H9 (cell line): ENCODE data around the gene GAD1. TPM values are rescaled to one million over a fixed set of nuclear protein-coding genes. Genes with fewer than 3 reads are reported as not detected.

Experiments
- DNase-seq: peaks from one replicate; pipeline ENCODE4 v3.0.0-alpha.2; 2017
- H2AFZ ChIP-seq: one replicate; pipeline ENCODE4 v1.6.1; 2013; ENCODE audit warnings: mild to moderate bottlenecking, low read length, control low read depth, moderate library complexity
- H2AK5ac ChIP-seq: 2 replicates; pipeline ENCODE4 v1.6.1; 2013; ENCODE audit warnings: low read length, control low read depth, mixed read lengths; ENCODE audit not compliant: insufficient read length
- H2BK120ac ChIP-seq: one replicate; pipeline ENCODE4 v1.6.1; 2013; ENCODE audit warnings: low read depth, mild to moderate bottlenecking, low read length, control low read depth, inconsistent platforms; ENCODE audit not compliant: poor library complexity, severe bottlenecking
- H2BK12ac ChIP-seq: 2 replicates; pipeline ENCODE4 v1.6.1; 2013; ENCODE audit warnings: low read length, control low read depth, mixed read lengths, low read depth; ENCODE audit not compliant: insufficient read length
- H2BK15ac ChIP-seq: 2 replicates; pipeline ENCODE4 v1.6.1; 2013; ENCODE audit warnings: low read depth, low read length, control low read depth
- H2BK20ac ChIP-seq: one replicate; pipeline ENCODE4 v1.6.1; 2013; ENCODE audit warnings: low read depth, mild to moderate bottlenecking, low read length, control low read depth, inconsistent platforms; ENCODE audit not compliant: poor library complexity, severe bottlenecking
- H2BK5ac ChIP-seq: 2 replicates; pipeline ENCODE4 v1.6.1; 2013; ENCODE audit warnings: low read length, control low read depth, mixed read lengths; ENCODE audit not compliant: insufficient read length
- H3K14ac ChIP-seq: 2 replicates; pipeline ENCODE4 v1.6.1; 2013; ENCODE audit warnings: low read length, control low read depth; ENCODE audit not compliant: insufficient read depth
- H3K18ac ChIP-seq: 2 replicates; pipeline ENCODE4 v1.6.1; 2013; ENCODE audit warnings: low read depth, mild to moderate bottlenecking, mixed read lengths, low read length, control low read depth; ENCODE audit not compliant: insufficient read length
- H3K23ac ChIP-seq: 2 replicates; pipeline ENCODE4 v1.6.1; 2013; ENCODE audit warnings: low read length, control low read depth, mixed read lengths, low read depth; ENCODE audit not compliant: insufficient read length
- H3K23me2 ChIP-seq: 2 replicates; pipeline ENCODE4 v1.6.1; 2013; ENCODE audit warnings: low read depth, mild to moderate bottlenecking, mixed read lengths, low read length, control low read depth; ENCODE audit not compliant: insufficient read length, poor library complexity, severe bottlenecking
- H3K27ac ChIP-seq: 2 replicates; pipeline ENCODE4 v1.5.1; 2013; ENCODE audit warnings: low read length, control low read depth, mixed read lengths, low read depth; ENCODE audit not compliant: insufficient read length
- H3K27me3 ChIP-seq: 2 replicates; pipeline ENCODE4 v1.6.1; 2013; ENCODE audit warnings: low read length, control low read depth, inconsistent platforms; ENCODE audit not compliant: insufficient read depth
- H3K4ac ChIP-seq: 2 replicates; pipeline ENCODE4 v1.6.1; 2013; ENCODE audit warnings: low read depth, mild to moderate bottlenecking, control low read depth, inconsistent platforms, low read length, moderate library complexity
- H3K4me1 ChIP-seq: 2 replicates; pipeline ENCODE4 v1.6.1; 2013; ENCODE audit warnings: low read length, control low read depth, inconsistent platforms; ENCODE audit not compliant: insufficient read depth
- H3K4me2 ChIP-seq: 2 replicates; pipeline ENCODE4 v1.6.1; 2013; ENCODE audit warnings: low read length, control low read depth, mixed read lengths; ENCODE audit not compliant: insufficient read length, insufficient read depth
- H3K56ac ChIP-seq: 2 replicates; pipeline ENCODE4 v1.6.1; 2013; ENCODE audit warnings: low read depth, mild to moderate bottlenecking, mixed read lengths, low read length, control low read depth; ENCODE audit not compliant: insufficient read length
- H3K79me1 ChIP-seq: 2 replicates; pipeline ENCODE4 v1.6.1; 2013; ENCODE audit warnings: low read depth, mild to moderate bottlenecking, moderate library complexity, low read length, control low read depth, inconsistent platforms; ENCODE audit not compliant: insufficient read depth, poor library complexity, severe bottlenecking
- H3K79me2 ChIP-seq: 2 replicates; pipeline ENCODE4 v1.6.1; 2013; ENCODE audit warnings: low read length, control low read depth, inconsistent platforms; ENCODE audit not compliant: insufficient read depth
- H3K9ac ChIP-seq: 2 replicates; pipeline ENCODE4 v1.6.1; 2013; ENCODE audit warnings: low read length, control low read depth, mixed read lengths; ENCODE audit not compliant: insufficient read length; ENCODE audit errors: extremely low read depth
- H3K9me3 ChIP-seq: one replicate; pipeline ENCODE4 v1.6.1; 2013; ENCODE audit warnings: low read depth, low read length, inconsistent platforms; ENCODE audit not compliant: control insufficient read depth
- H3T11ph ChIP-seq: one replicate; pipeline ENCODE4 v1.6.1; 2013; ENCODE audit warnings: mild to moderate bottlenecking, low read length, control low read depth, inconsistent platforms
- H4K20me1 ChIP-seq: one replicate; pipeline ENCODE4 v1.6.1; 2013; ENCODE audit not compliant: control insufficient read depth, insufficient read length, insufficient read depth
- H4K5ac ChIP-seq: 2 replicates; pipeline ENCODE4 v1.6.1; 2013; ENCODE audit warnings: low read depth, mild to moderate bottlenecking, mixed read lengths, low read length, control low read depth; ENCODE audit not compliant: insufficient read length
- H4K8ac ChIP-seq: replicated peaks from 2 replicates; pipeline ENCODE4 v1.6.1; 2013; ENCODE audit warnings: low read length, control low read depth, mixed read lengths, low read depth; ENCODE audit not compliant: insufficient read length
- H4K91ac ChIP-seq: 2 replicates; pipeline ENCODE4 v1.6.1; 2013; ENCODE audit warnings: low read depth, mild to moderate bottlenecking, moderate library complexity, mixed read lengths, low read length, control low read depth; ENCODE audit not compliant: insufficient read length
- H3K27ac Mint-ChIP-seq, 3 experiments: 2 replicates in 2 of 3; 3 replicates in 1 of 3; pipeline ENCODE4 v1.8.0; 2020 to 2021; ENCODE audit warnings: mixed read lengths in 3 of 3, mild to moderate bottlenecking in 1 of 3, moderate library complexity in 1 of 3
- H3K27me3 Mint-ChIP-seq: 2 replicates; pipeline ENCODE4 v1.8.0; 2021; ENCODE audit warnings: low read depth, mild to moderate bottlenecking, moderate library complexity, mixed read lengths
- H3K36me3 Mint-ChIP-seq, 3 experiments: 2 replicates in 2 of 3; 3 replicates in 1 of 3; pipeline ENCODE4 v1.8.0; 2020 to 2021; ENCODE audit warnings: low read depth in 3 of 3, mixed read lengths in 3 of 3; ENCODE audit not compliant: insufficient read depth in 1 of 3
- H3K4me1 Mint-ChIP-seq, 2 experiments: 2 replicates each; pipeline ENCODE4 v1.8.0; 2020; ENCODE audit warnings: mixed read lengths in 2 of 2
- H3K4me3 Mint-ChIP-seq, 2 experiments: 2 replicates in 1 of 2; 3 replicates in 1 of 2; pipeline ENCODE4 v1.8.0; 2020 to 2021; ENCODE audit warnings: mild to moderate bottlenecking in 2 of 2, mixed read lengths in 2 of 2, moderate library complexity in 1 of 2
- H3K9me3 Mint-ChIP-seq, 2 experiments: 2 replicates in 1 of 2; 3 replicates in 1 of 2; pipeline ENCODE4 v1.8.0; 2020; ENCODE audit warnings: mild to moderate bottlenecking in 2 of 2, mixed read lengths in 2 of 2, moderate library complexity in 1 of 2
- whole genome bisulfite sequencing: extraction: QIAGEN DNeasy Blood & Tissue Kit; methylation state at CpG from one replicate; pipeline ENCODE4 v1.1.7; 2013; ENCODE audit warnings: missing lambda C conversion rate, low lambda C conversion rate, mixed read lengths; ENCODE audit not compliant: insufficient read length; ENCODE audit errors: extremely low coverage; 5-methylcytosine and 5-hydroxymethylcytosine counted together
- total RNA-seq: library from RNA; stranded (reverse); gene quantifications from 2 replicates; pipeline ENCODE4 v1.2.1, GENCODE V29; 2021
- TF ChIP-seq, protein P1 (sequence below): fragments of 200-600 bp; sonication (generic); conservative IDR thresholded peaks from 3 replicates; pipeline ENCODE4 v1.8.0; 2021; ENCODE audit warnings: antibody characterized with exemption, mild to moderate bottlenecking

The GAD1 gene
- total RNA-seq, 1 experiment from 2014 or later = 1.8 TPM

- no peaks in the 10 kb centered on the region; the same call in 1 of the 2 replicates for H3K27me3 Mint-ChIP-seq
- no peak overlapping the region for H3K14ac ChIP-seq
- no CpG with 5 or more reads among the region's 7 CpGs for WGBS
Observed at GRCh38 chr2:170862286-170862902, 45.7 kb downstream of the GAD1 start.

More at GRCh38 chr2:170862286-170862902, 45.7 kb downstream of the GAD1 start:
- Histone ChIP-seq H4K20me1 (no peaks in the 10 kb centered on the region), H3K79me2 (no peaks in the 10 kb centered on the region), H2AK5ac (no peak overlapping the region), H2BK120ac (no peak overlapping the region), H2AFZ (no peak overlapping the region), H3K23ac (no peak overlapping the region), H3K4me2 (no peak overlapping the region), H4K8ac (no peak overlapping the region), H3K27me3 (no peaks in the 10 kb centered on the region), H2BK15ac (no peak overlapping the region), H2BK20ac (no peak overlapping the region), H4K91ac (no peak overlapping the region), H2BK12ac (no peak overlapping the region), H3K23me2 (no peaks in the 10 kb centered on the region), H2BK5ac (no peak overlapping the region), H3K27ac (no peak overlapping the region), H3K4me1 (no peaks in the 10 kb centered on the region), H3K79me1 (no peaks in the 10 kb centered on the region), H3K9me3 (no peaks in the 10 kb centered on the region), H3K56ac (no peak overlapping the region), H3K4ac (no peak overlapping the region), H3T11ph (no peak overlapping the region), H3K18ac (no peak overlapping the region), H4K5ac (no peak overlapping the region), H3K9ac (no peak overlapping the region)
- H3K9me3 Mint-ChIP-seq = no peaks in the 10 kb centered on the region
- H3K36me3 Mint-ChIP-seq = no peaks in the 10 kb centered on the region; a peak in 1 of 7 replicates
- H3K4me1 Mint-ChIP-seq = no peaks in the 10 kb centered on the region
- H3K27ac Mint-ChIP-seq = no peak overlapping the region
- DNase-seq = no peak
- H3K4me3 Mint-ChIP-seq = no peak overlapping the region
- TF ChIP-seq, protein P1, sequence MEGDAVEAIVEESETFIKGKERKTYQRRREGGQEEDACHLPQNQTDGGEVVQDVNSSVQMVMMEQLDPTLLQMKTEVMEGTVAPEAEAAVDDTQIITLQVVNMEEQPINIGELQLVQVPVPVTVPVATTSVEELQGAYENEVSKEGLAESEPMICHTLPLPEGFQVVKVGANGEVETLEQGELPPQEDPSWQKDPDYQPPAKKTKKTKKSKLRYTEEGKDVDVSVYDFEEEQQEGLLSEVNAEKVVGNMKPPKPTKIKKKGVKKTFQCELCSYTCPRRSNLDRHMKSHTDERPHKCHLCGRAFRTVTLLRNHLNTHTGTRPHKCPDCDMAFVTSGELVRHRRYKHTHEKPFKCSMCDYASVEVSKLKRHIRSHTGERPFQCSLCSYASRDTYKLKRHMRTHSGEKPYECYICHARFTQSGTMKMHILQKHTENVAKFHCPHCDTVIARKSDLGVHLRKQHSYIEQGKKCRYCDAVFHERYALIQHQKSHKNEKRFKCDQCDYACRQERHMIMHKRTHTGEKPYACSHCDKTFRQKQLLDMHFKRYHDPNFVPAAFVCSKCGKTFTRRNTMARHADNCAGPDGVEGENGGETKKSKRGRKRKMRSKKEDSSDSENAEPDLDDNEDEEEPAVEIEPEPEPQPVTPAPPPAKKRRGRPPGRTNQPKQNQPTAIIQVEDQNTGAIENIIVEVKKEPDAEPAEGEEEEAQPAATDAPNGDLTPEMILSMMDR = no peak
